ENCODE measurements around the gene SPDYE9.
"Not testable (repeated sequence)": the region's sequence is repeated elsewhere in the genome, so short reads cannot be mapped to it uniquely, and the experiment has no call there.

SPDYE9 gene, protein sequence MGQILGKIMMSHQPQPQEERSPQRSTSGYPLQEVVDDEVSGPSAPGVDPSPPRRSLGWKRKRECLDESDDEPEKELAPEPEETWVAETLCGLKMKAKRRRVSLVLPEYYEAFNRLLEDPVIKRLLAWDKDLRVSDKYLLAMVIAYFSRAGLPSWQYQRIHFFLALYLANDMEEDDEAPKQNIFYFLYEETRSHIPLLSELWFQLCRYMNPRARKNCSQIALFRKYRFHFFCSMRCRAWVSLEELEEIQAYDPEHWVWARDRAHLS

DNA sequence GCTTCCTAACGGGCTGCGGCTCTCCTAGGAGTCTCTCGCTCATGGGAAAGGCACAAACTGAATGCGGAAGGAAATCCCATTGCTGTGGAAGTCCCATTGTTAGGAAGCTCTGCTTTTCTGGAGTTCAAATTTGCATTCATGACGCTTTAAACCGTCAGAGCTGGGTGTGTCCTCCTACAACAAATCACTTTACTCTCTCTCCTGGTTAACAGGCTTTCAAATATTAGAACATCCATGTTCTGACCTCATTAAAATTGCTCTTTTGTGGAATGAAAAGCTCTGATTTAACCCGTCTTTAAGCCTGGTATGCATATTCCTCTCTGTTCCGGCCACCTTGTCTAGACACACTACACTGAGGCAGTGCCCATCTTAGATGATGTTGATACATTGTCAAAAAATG, at the start of gene SPDYE9:
Gene SPDYE9 (minus strand): TSS at position 101 of the 400 bp plus-strand sequence. CDS start 1,800 bp downstream, outside the sequence.
- not testable (repeated sequence) for H3K4me3 Mint-ChIP-seq; H3K4me1 Mint-ChIP-seq; H3K36me3 Mint-ChIP-seq; ATAC-seq; H3K9me3 Mint-ChIP-seq; DNase-seq (ENCODE audit: low spot score in 2 of 2); H3K27ac Mint-ChIP-seq

- H3K4me1 Mint-ChIP-seq, H3K9me3 Mint-ChIP-seq, H3K4me3 Mint-ChIP-seq, H3K27ac Mint-ChIP-seq, H3K36me3 Mint-ChIP-seq: not testable (repeated sequence)
- peak; percentile 53 for ATAC-seq
- DNase-seq (ENCODE audit: low spot score in 2 of 2) = peak in 1 of 2 donors; percentile 40
Observed at GRCh38 chr7:73134866-73135265, 49.0 kb upstream of the SPDYE9 start.

- not testable (repeated sequence) for ATAC-seq; H3K4me1 Mint-ChIP-seq; H3K36me3 Mint-ChIP-seq; DNase-seq (ENCODE audit: low spot score in 2 of 2); H3K4me3 Mint-ChIP-seq; H3K9me3 Mint-ChIP-seq; H3K27ac Mint-ChIP-seq
Observed at GRCh38 chr7:73132651-73133217, 46.9 kb upstream of the SPDYE9 start.

GRCh38 chr7:73130612-73131011, 44.8 kb upstream of the SPDYE9 start:
- not testable (repeated sequence) for H3K4me3 Mint-ChIP-seq; ATAC-seq; H3K36me3 Mint-ChIP-seq; H3K27ac Mint-ChIP-seq; H3K9me3 Mint-ChIP-seq; H3K4me1 Mint-ChIP-seq; DNase-seq (ENCODE audit: low spot score in 2 of 2)

- not testable (repeated sequence) for H3K36me3 Mint-ChIP-seq, ATAC-seq, H3K27ac Mint-ChIP-seq, H3K4me1 Mint-ChIP-seq, H3K4me3 Mint-ChIP-seq, H3K9me3 Mint-ChIP-seq
- DNase-seq (ENCODE audit: low spot score in 2 of 2) = peak in 1 of 2 donors; percentile 10
Observed at GRCh38 chr7:73124126-73124525, 38.3 kb upstream of the SPDYE9 start.

DNA sequence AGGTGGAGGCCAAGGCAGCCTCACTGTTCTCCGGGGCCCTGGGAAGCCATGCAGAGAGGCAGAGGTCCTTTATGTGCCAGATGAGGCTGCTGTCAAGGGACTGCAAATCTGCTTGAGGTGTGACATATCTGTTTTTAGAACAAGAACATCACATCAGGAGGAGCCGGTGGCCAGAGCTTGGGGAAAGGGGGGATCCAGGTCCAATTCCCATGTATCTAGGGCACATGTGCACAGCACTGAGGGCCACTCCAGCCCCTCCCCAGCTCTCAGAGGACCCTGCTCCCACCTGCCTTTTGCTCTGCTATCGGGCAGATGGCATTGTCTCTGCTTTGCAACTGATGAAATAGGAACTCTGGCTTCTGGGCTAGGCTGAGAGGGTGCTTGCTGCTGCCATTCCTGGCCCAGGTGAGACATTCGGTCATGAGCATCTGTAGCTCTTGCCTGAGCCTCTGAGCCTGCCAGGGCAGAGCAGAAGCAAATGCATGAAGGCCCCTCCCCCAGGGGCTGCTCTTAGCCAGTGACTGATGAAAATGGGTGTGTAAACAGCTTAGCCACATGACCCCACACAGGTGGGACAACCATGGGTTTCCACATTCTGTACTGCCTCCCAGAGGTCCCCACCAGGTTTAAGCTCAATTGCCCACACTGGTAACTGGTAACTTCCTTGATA, 37.1 kb upstream of the SPDYE9 start:
- not testable (repeated sequence) for H3K4me3 Mint-ChIP-seq, H3K9me3 Mint-ChIP-seq, H3K4me1 Mint-ChIP-seq, ATAC-seq, H3K27ac Mint-ChIP-seq, H3K36me3 Mint-ChIP-seq
- DNase-seq (ENCODE audit: low spot score in 2 of 2) = peak in 1 of 2 donors; percentile 32

- peak; percentile 82 for ATAC-seq
- not testable (repeated sequence) for DNase-seq (ENCODE audit: low spot score in 2 of 2); H3K4me1 Mint-ChIP-seq; H3K36me3 Mint-ChIP-seq; H3K4me3 Mint-ChIP-seq; H3K27ac Mint-ChIP-seq; H3K9me3 Mint-ChIP-seq
Observed at GRCh38 chr7:73118155-73118554, 32.3 kb upstream of the SPDYE9 start.

DNA sequence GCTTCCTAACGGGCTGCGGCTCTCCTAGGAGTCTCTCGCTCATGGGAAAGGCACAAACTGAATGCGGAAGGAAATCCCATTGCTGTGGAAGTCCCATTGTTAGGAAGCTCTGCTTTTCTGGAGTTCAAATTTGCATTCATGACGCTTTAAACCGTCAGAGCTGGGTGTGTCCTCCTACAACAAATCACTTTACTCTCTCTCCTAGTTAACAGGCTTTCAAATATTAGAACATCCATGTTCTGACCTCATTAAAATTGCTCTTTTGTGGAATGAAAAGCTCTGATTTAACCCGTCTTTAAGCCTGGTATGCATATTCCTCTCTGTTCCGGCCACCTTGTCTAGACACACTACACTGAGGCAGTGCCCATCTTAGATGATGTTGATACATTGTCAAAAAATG, 28.0 kb downstream of the SPDYE9 start, which contains the start of gene SPDYE11:
Gene SPDYE11 (minus strand): TSS at position 101 of the 400 bp plus-strand sequence. CDS start 1,800 bp downstream, outside the sequence.
- H3K9me3 Mint-ChIP-seq; H3K4me3 Mint-ChIP-seq; H3K36me3 Mint-ChIP-seq; ATAC-seq; DNase-seq (ENCODE audit: low spot score in 2 of 2); H3K4me1 Mint-ChIP-seq; H3K27ac Mint-ChIP-seq: not testable (repeated sequence)

DNA sequence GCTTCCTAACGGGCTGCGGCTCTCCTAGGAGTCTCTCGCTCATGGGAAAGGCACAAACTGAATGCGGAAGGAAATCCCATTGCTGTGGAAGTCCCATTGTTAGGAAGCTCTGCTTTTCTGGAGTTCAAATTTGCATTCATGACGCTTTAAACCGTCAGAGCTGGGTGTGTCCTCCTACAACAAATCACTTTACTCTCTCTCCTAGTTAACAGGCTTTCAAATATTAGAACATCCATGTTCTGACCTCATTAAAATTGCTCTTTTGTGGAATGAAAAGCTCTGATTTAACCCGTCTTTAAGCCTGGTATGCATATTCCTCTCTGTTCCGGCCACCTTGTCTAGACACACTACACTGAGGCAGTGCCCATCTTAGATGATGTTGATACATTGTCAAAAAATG, 56.2 kb downstream of the SPDYE9 start, which contains the start of gene SPDYE8:
Gene SPDYE8 (minus strand): TSS at position 101 of the 400 bp plus-strand sequence. CDS start 1,800 bp downstream, outside the sequence.
- H3K4me1 Mint-ChIP-seq; ATAC-seq; H3K27ac Mint-ChIP-seq; H3K4me3 Mint-ChIP-seq; H3K36me3 Mint-ChIP-seq; H3K9me3 Mint-ChIP-seq; DNase-seq (ENCODE audit: low spot score in 2 of 2): not testable (repeated sequence)
